Smooth muscle cell (in vitro differentiated cells): ENCODE results near the gene PPP1R10. TPM values are rescaled to one million over a fixed set of nuclear protein-coding genes. Genes with fewer than 3 reads are reported as not detected.

ENCODE experiments used
- DNase-seq: peaks from one replicate; lab custom pipeline; 2025; ENCODE audit not compliant: unreplicated experiment; lab: John Stamatoyannopoulos, UW
- H2AFZ ChIP-seq: fragments of 200-600 bp; sonication (generic); 2 replicates; pipeline ENCODE4 v1.6.0; 2016; ENCODE audit warnings: antibody characterized with exemption, low read depth, mild to moderate bottlenecking
- H3F3A ChIP-seq: fragments of 200-600 bp; sonication (generic); 2 replicates; pipeline ENCODE4 v1.6.0; 2017; ENCODE audit warnings: antibody characterized with exemption, low read depth
- H3K27ac ChIP-seq: fragments of 200-600 bp; sonication (generic); 2 replicates; pipeline ENCODE4 v1.5.1; 2016; ENCODE audit warnings: low read depth, mild to moderate bottlenecking
- H3K27me3 ChIP-seq: fragments of 200-600 bp; sonication (generic); 2 replicates; pipeline ENCODE4 v1.6.1; 2016; ENCODE audit warnings: low read depth, mild to moderate bottlenecking
- H3K36me3 ChIP-seq: fragments of 200-600 bp; sonication (generic); 2 replicates; pipeline ENCODE4 v1.5.1; 2016; ENCODE audit warnings: low read depth
- H3K4me1 ChIP-seq: fragments of 200-600 bp; sonication (generic); 2 replicates; pipeline ENCODE4 v1.5.1; 2016; ENCODE audit warnings: low read depth
- H3K4me2 ChIP-seq: fragments of 200-600 bp; sonication (generic); 2 replicates; pipeline ENCODE4 v1.6.0; 2016; ENCODE audit warnings: mild to moderate bottlenecking
- H3K4me3 ChIP-seq: fragments of 200-600 bp; sonication (generic); 2 replicates; pipeline ENCODE4 v1.5.1; 2016; ENCODE audit warnings: mild to moderate bottlenecking
- H3K79me2 ChIP-seq: fragments of 200-600 bp; sonication (generic); 2 replicates; pipeline ENCODE4 v1.6.0; 2016; ENCODE audit warnings: low read depth, mild to moderate bottlenecking
- H3K9ac ChIP-seq: fragments of 200-600 bp; sonication (generic); 2 replicates; pipeline ENCODE4 v1.6.0; 2016; ENCODE audit warnings: low read depth
- H3K9me3 ChIP-seq: fragments of 200-600 bp; sonication (generic); replicated peaks from 2 replicates; pipeline ENCODE4 v1.5.1; 2016; ENCODE audit warnings: low read depth
- H4K20me1 ChIP-seq: fragments of 200-600 bp; sonication (generic); 2 replicates; pipeline ENCODE4 v1.6.0; 2016; ENCODE audit warnings: low read depth
- WGBS: methylation state at CpG from one replicate; pipeline ENCODE4 v1.1.7; 2016; ENCODE audit warnings: low lambda C conversion rate; 5-methylcytosine and 5-hydroxymethylcytosine counted together
- polyA plus RNA-seq: library from polyadenylated mRNA; unstranded; fragments of >200 nt; fragmentation: Nextera tagmentation; extraction: Ambion mirVana; gene quantifications from 2 replicates; pipeline ENCODE4 v1.2.1, GENCODE V29; 2016
- total RNA-seq: library from RNA; depleted of rRNA; stranded (reverse); fragments of >200 nt; gene quantifications from 2 replicates; pipeline ENCODE4 v1.2.3, GENCODE V29; 2014
- TF ChIP-seq, protein P1 (sequence below): fragments of 200-600 bp; sonication (generic); IDR thresholded peaks from 2 replicates; pipeline ENCODE4 v1.5.1; 2017; ENCODE audit warnings: borderline replicate concordance, mild to moderate bottlenecking, antibody characterized with exemption; ENCODE audit not compliant: insufficient read depth, poor library complexity, severe bottlenecking

The PPP1R10 gene
- total and polyA plus RNA-seq, 2 experiments from 2014 or later = 36.1 to 65.1 TPM

DNA sequence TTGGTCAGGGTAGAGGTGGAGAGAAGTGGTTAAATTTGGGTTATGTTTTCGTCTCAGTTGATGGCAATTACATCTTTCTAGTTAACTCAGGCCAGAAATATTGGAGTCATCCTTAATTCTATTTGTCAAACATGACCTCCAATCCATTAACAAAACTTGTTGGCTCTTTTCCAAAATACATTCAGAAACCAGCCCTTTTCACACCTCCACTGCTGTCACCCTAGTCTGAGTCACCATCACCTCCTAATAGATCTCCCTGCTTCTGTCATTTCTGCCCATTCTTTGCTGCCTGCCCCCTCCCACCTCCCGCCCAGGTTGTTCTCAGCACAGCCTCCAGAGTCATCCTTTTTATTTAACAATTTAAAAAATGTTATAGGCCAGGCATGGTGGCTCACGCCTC, 48.8 kb downstream of the PPP1R10 start:
- no peaks in the 10 kb centered on the region for H3K36me3 ChIP-seq
- TF ChIP-seq, protein P1, sequence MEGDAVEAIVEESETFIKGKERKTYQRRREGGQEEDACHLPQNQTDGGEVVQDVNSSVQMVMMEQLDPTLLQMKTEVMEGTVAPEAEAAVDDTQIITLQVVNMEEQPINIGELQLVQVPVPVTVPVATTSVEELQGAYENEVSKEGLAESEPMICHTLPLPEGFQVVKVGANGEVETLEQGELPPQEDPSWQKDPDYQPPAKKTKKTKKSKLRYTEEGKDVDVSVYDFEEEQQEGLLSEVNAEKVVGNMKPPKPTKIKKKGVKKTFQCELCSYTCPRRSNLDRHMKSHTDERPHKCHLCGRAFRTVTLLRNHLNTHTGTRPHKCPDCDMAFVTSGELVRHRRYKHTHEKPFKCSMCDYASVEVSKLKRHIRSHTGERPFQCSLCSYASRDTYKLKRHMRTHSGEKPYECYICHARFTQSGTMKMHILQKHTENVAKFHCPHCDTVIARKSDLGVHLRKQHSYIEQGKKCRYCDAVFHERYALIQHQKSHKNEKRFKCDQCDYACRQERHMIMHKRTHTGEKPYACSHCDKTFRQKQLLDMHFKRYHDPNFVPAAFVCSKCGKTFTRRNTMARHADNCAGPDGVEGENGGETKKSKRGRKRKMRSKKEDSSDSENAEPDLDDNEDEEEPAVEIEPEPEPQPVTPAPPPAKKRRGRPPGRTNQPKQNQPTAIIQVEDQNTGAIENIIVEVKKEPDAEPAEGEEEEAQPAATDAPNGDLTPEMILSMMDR = no peak
- DNase-seq = no peak
- no peak overlapping the region for H2AFZ ChIP-seq
- H3K4me3 ChIP-seq = no peak overlapping the region
- H3K9ac ChIP-seq = no peak overlapping the region
- no peak overlapping the region for H3K4me2 ChIP-seq
- peaks cover 7% of the 10 kb centered on the region for H3F3A ChIP-seq
- H4K20me1 ChIP-seq = peaks cover 16% of the 10 kb centered on the region
- H3K4me1 ChIP-seq = peaks cover 21% of the 10 kb centered on the region
- H3K27me3 ChIP-seq = no peaks in the 10 kb centered on the region
- WGBS = 78% methylated on average over 3 of the region's 3 CpGs
- no peak overlapping the region for H3K27ac ChIP-seq
- peaks cover 26% of the 10 kb centered on the region for H3K79me2 ChIP-seq
- no peaks in the 10 kb centered on the region for H3K9me3 ChIP-seq

DNA sequence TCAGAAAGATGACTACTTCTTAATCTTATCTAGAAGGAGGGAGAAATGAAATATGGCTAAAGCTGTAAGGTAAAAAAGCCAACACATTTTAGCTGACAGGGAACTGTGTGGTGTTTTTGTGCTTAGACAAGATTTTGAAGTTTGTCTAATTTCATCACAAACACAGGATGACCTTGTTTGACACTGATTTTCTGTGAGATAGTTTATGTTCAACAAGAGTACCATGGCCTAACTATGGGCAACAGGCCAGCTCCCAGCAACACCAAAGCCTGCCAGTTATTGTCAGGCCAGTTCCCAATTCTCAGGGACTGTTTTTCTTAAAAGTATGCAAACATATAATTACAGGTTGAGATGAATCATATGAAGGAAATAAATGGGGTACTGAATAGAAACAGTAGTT, 51.3 kb downstream of the PPP1R10 start:
- no peaks in the 10 kb centered on the region for H4K20me1 ChIP-seq
- TF ChIP-seq, protein P1 = no peak
- H3K9me3 ChIP-seq = no peaks in the 10 kb centered on the region
- H3K27ac ChIP-seq = no peak overlapping the region
- peaks cover 14% of the 10 kb centered on the region for H3K79me2 ChIP-seq
- peaks cover 6% of the 10 kb centered on the region for H3K4me1 ChIP-seq
- H3K36me3 ChIP-seq = no peaks in the 10 kb centered on the region
- DNase-seq = no peak
- no peak overlapping the region for H3K4me3 ChIP-seq
- H3K4me2 ChIP-seq = no peak overlapping the region
- no peak overlapping the region for H3K9ac ChIP-seq
- no peak overlapping the region for H2AFZ ChIP-seq
- no peaks in the 10 kb centered on the region for H3K27me3 ChIP-seq
- H3F3A ChIP-seq = peaks cover 7% of the 10 kb centered on the region

DNA sequence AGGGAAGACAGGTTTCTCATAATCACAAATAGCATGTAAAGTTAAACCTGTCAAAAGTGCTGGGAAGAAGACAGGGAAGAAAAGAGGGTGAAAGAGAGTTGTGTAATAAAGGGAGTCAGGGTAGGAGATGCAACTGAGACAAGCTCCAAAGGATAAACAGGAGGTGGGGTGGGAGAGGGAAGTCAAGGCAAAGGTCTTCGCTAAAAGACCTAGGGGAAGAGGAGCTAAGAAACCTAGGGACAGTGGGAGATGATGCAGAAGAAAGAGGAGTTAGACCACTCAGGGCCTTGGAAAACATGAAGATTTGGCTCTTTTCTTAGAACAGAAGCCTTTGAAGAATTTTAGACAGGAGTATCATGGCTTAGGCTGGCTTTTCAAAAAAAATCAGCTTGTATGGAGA, 52.9 kb downstream of the PPP1R10 start:
- peaks cover 17% of the 10 kb centered on the region for H3K79me2 ChIP-seq
- H3K4me2 ChIP-seq = no peak overlapping the region
- no peak for DNase-seq
- H3K27me3 ChIP-seq = no peaks in the 10 kb centered on the region
- H3K4me3 ChIP-seq = no peak overlapping the region
- peaks cover 7% of the 10 kb centered on the region for H3F3A ChIP-seq
- H3K9ac ChIP-seq = no peak overlapping the region
- no peaks in the 10 kb centered on the region for H3K36me3 ChIP-seq
- TF ChIP-seq, protein P1 = no peak
- no peaks in the 10 kb centered on the region for H4K20me1 ChIP-seq
- no peaks in the 10 kb centered on the region for H3K9me3 ChIP-seq
- 100% methylated on average over 1 of the region's 1 CpG for WGBS
- no peaks in the 10 kb centered on the region for H3K4me1 ChIP-seq
- no peak overlapping the region for H3K27ac ChIP-seq
- no peak overlapping the region for H2AFZ ChIP-seq
